ENCODE measurements around the gene GLDC. TPM values are rescaled to one million over a fixed set of nuclear protein-coding genes. Genes with fewer than 3 reads are reported as not detected.
"Not testable (repeated sequence)": the region's sequence is repeated elsewhere in the genome, so short reads cannot be mapped to it uniquely, and the experiment has no call there.

The GLDC gene
- total RNA-seq, 1 donor from 2014 or later = not detected

- DNase-seq (ENCODE audit: missing footprints) (no peak), ATAC-seq (no peak)
- intact Hi-C loops (cut with DNase I) = no loop called here
Measured at GRCh38 chr9:6551136-6551535, 94.4 kb downstream of the GLDC start.

GRCh38 chr9:6549106-6549800 is 96.3 kb downstream of the GLDC start:
- ATAC-seq (no peak), DNase-seq (ENCODE audit: missing footprints) (no peak)
- intact Hi-C loops (cut with DNase I) = no loop called here

- intact Hi-C loops (cut with DNase I) = no loop called here
- ATAC-seq (no peak), DNase-seq (ENCODE audit: missing footprints) (no peak)
Measured at GRCh38 chr9:6545017-6545691, 100.4 kb downstream of the GLDC start.

- DNase-seq (ENCODE audit: missing footprints) (no peak), ATAC-seq (no peak)
- intact Hi-C loops (cut with DNase I) = no loop called here
Measured at GRCh38 chr9:6543204-6543603, 102.3 kb downstream of the GLDC start.

GRCh38 chr9:6542617-6543016 is 102.9 kb downstream of the GLDC start:
- intact Hi-C loops (cut with DNase I); ATAC-seq; DNase-seq (ENCODE audit: missing footprints): not testable (repeated sequence)

- intact Hi-C loops (cut with DNase I) = no loop called here
- DNase-seq (ENCODE audit: missing footprints) = no peak
Measured at GRCh38 chr9:6538666-6539071, 106.9 kb downstream of the GLDC start.

GRCh38 chr9:6535594-6535993 is 109.9 kb downstream of the GLDC start:
- no peak for DNase-seq (ENCODE audit: missing footprints)
- no peak for ATAC-seq
- intact Hi-C loops (cut with DNase I) = no loop called here

More at GRCh38 chr9:6538666-6539071, 106.9 kb downstream of the GLDC start:
- ATAC-seq = no peak

GRCh38 chr9:6525326-6526045 is 120.0 kb downstream of the GLDC start:
- DNase-seq (ENCODE audit: missing footprints) (no peak), ATAC-seq (no peak)
- intact Hi-C loops (cut with DNase I) = no loop called here

- DNase-seq (ENCODE audit: missing footprints) (no peak), ATAC-seq (no peak)
- intact Hi-C loops (cut with DNase I) = no loop called here
Measured at GRCh38 chr9:6522263-6522662, 123.3 kb downstream of the GLDC start.

- DNase-seq (ENCODE audit: missing footprints) (no peak), ATAC-seq (no peak)
- intact Hi-C loops (cut with DNase I) = no loop called here
Measured at GRCh38 chr9:6512085-6512657, 133.4 kb downstream of the GLDC start.

GRCh38 chr9:6506571-6506970 is 139.0 kb downstream of the GLDC start:
- DNase-seq (ENCODE audit: missing footprints) = no peak
- ATAC-seq = no peak
- intact Hi-C loops (cut with DNase I) = no loop called here

GRCh38 chr9:6502399-6502798 is 143.1 kb downstream of the GLDC start:
- intact Hi-C loops (cut with DNase I) = no loop called here
- ATAC-seq = no peak

GRCh38 chr9:6501526-6502210 is 143.9 kb downstream of the GLDC start:
- intact Hi-C loops (cut with DNase I) = no loop called here
- DNase-seq (ENCODE audit: missing footprints) (no peak), ATAC-seq (no peak)

More at GRCh38 chr9:6502399-6502798, 143.1 kb downstream of the GLDC start:
- no peak for DNase-seq (ENCODE audit: missing footprints)

- no peak for ATAC-seq
- intact Hi-C loops (cut with DNase I) = no loop called here
- no peak for DNase-seq (ENCODE audit: missing footprints)
Measured at GRCh38 chr9:6498982-6499381, 146.5 kb downstream of the GLDC start.

GRCh38 chr9:6495466-6495865 is 150.1 kb downstream of the GLDC start:
- no peak for DNase-seq (ENCODE audit: missing footprints)
- intact Hi-C loops (cut with DNase I) = no loop called here
- peak; percentile 20 for ATAC-seq

- no peak for ATAC-seq
- intact Hi-C loops (cut with DNase I) = no loop called here
- DNase-seq (ENCODE audit: missing footprints) = no peak
Measured at GRCh38 chr9:6490863-6491262, 154.7 kb downstream of the GLDC start.

GRCh38 chr9:6489099-6489498 is 156.4 kb downstream of the GLDC start:
- ATAC-seq (no peak), DNase-seq (ENCODE audit: missing footprints) (no peak)
- intact Hi-C loops (cut with DNase I) = no loop called here

GRCh38 chr9:6488395-6488794 is 157.1 kb downstream of the GLDC start:
- ATAC-seq = no peak
- intact Hi-C loops (cut with DNase I) = no loop called here

GRCh38 chr9:6484210-6484609 is 161.3 kb downstream of the GLDC start:
- ATAC-seq = no peak
- DNase-seq (ENCODE audit: missing footprints) = no peak
- intact Hi-C loops (cut with DNase I) = no loop called here

More at GRCh38 chr9:6488395-6488794, 157.1 kb downstream of the GLDC start:
- no peak for DNase-seq (ENCODE audit: missing footprints)
